Amniotic stem cell (primary cell): ENCODE data around the gene DPH6.
"Not testable (repeated sequence)": the region's sequence is repeated elsewhere in the genome, so short reads cannot be mapped to it uniquely, and the experiment has no call there.

ENCODE experiments used
- DNase-seq: peaks from one replicate; lab custom pipeline; 2025; lab: John Stamatoyannopoulos, UW

DPH6 gene

GRCh38 chr15:35545824-35546510 is at the start of gene DPH6:
TSS of gene DPH6 (minus strand) at chr15:35546165. CDS start at chr15:35546141, 24 bp downstream.
- peak; percentile 73 for DNase-seq

- DNase-seq: no peak
These were observed 49.7 kb upstream of the DPH6 start for GRCh38 chr15:35595656-35596055.

GRCh38 chr15:35591987-35592386 is 46.0 kb upstream of the DPH6 start:
- DNase-seq: not testable (repeated sequence)

- DNase-seq: no peak
These were observed 38.0 kb upstream of the DPH6 start for GRCh38 chr15:35583863-35584528.

- DNase-seq: no peak
These were observed 34.6 kb upstream of the DPH6 start for GRCh38 chr15:35580606-35581005.

GRCh38 chr15:35567392-35567791 is 21.4 kb upstream of the DPH6 start:
- no peak for DNase-seq

GRCh38 chr15:35566991-35567390 is 21.0 kb upstream of the DPH6 start:
- DNase-seq: no peak

- no peak for DNase-seq
These were observed 19.9 kb upstream of the DPH6 start for GRCh38 chr15:35565901-35566300.

GRCh38 chr15:35562641-35563040 is 16.7 kb upstream of the DPH6 start:
- no peak for DNase-seq

GRCh38 chr15:35561308-35561707 is 15.3 kb upstream of the DPH6 start:
- DNase-seq: no peak

GRCh38 chr15:35560870-35561269 is 14.9 kb upstream of the DPH6 start:
- DNase-seq: no peak

GRCh38 chr15:35560258-35560657 is 14.3 kb upstream of the DPH6 start:
- DNase-seq: no peak

GRCh38 chr15:35559683-35560082 is 13.7 kb upstream of the DPH6 start:
- no peak for DNase-seq

- DNase-seq: peak; percentile 43
These were observed 11.6 kb upstream of the DPH6 start for GRCh38 chr15:35557544-35557943.

GRCh38 chr15:35557012-35557411 is 11.0 kb upstream of the DPH6 start:
- no peak for DNase-seq

GRCh38 chr15:35555244-35555643 is 9.3 kb upstream of the DPH6 start:
- no peak for DNase-seq

- DNase-seq: no peak
These were observed 5.0 kb upstream of the DPH6 start for GRCh38 chr15:35550957-35551356.

- no peak for DNase-seq
These were observed 3.6 kb upstream of the DPH6 start for GRCh38 chr15:35549567-35549966.

GRCh38 chr15:35548435-35548834 is 2.5 kb upstream of the DPH6 start:
- DNase-seq: no peak

- DNase-seq: no peak
These were observed 1.9 kb upstream of the DPH6 start for GRCh38 chr15:35547775-35548364.

- DNase-seq: no peak
These were observed 781 bp upstream of the DPH6 start for GRCh38 chr15:35546511-35547381.

GRCh38 chr15:35545316-35545823 is 595 bp downstream of the DPH6 start:
- DNase-seq: no peak
